ENCODE data around the gene GALNT14.
"Not testable (repeated sequence)": the region's sequence is repeated elsewhere in the genome, so short reads cannot be mapped to it uniquely, and the experiment has no call there.

The GALNT14 gene

GRCh38 chr2:30938196-30938595 lies 200.0 kb downstream of the GALNT14 start:
- DNase-seq (ENCODE audit: low read depth): no peak

- no peak for DNase-seq (ENCODE audit: low read depth)
Observed at GRCh38 chr2:30936977-30937376, 201.3 kb downstream of the GALNT14 start.

GRCh38 chr2:30935795-30936194 lies 202.4 kb downstream of the GALNT14 start:
- DNase-seq (ENCODE audit: low read depth): no peak

GRCh38 chr2:30934066-30934465 lies 204.2 kb downstream of the GALNT14 start:
- DNase-seq (ENCODE audit: low read depth): no peak

- no peak for DNase-seq (ENCODE audit: low read depth)
Observed at GRCh38 chr2:30933496-30933895, 204.7 kb downstream of the GALNT14 start.

GRCh38 chr2:30932870-30933269 lies 205.4 kb downstream of the GALNT14 start:
- no peak for DNase-seq (ENCODE audit: low read depth)

- no peak for DNase-seq (ENCODE audit: low read depth)
Observed at GRCh38 chr2:30931841-30932407, 206.3 kb downstream of the GALNT14 start.

- no peak for DNase-seq (ENCODE audit: low read depth)
Observed at GRCh38 chr2:30930716-30931115, 207.5 kb downstream of the GALNT14 start.

- no peak for DNase-seq (ENCODE audit: low read depth)
Observed at GRCh38 chr2:30927465-30928075, 210.7 kb downstream of the GALNT14 start.

- DNase-seq (ENCODE audit: low read depth): no peak
Observed at GRCh38 chr2:30926606-30927005, 211.6 kb downstream of the GALNT14 start.

- DNase-seq (ENCODE audit: low read depth): no peak
Observed at GRCh38 chr2:30923623-30924022, 214.6 kb downstream of the GALNT14 start.

- DNase-seq (ENCODE audit: low read depth): no peak
Observed at GRCh38 chr2:30920511-30920910, 217.7 kb downstream of the GALNT14 start.

- DNase-seq (ENCODE audit: low read depth): no peak
Observed at GRCh38 chr2:30915486-30915885, 222.8 kb downstream of the GALNT14 start.

- DNase-seq (ENCODE audit: low read depth): no peak
Observed at GRCh38 chr2:30914456-30914855, 223.8 kb downstream of the GALNT14 start.

- DNase-seq (ENCODE audit: low read depth): no peak
Observed at GRCh38 chr2:30912056-30912455, 226.2 kb downstream of the GALNT14 start.

GRCh38 chr2:30911327-30911726 lies 226.9 kb downstream of the GALNT14 start:
- no peak for DNase-seq (ENCODE audit: low read depth)

GRCh38 chr2:30910686-30911085 lies 227.6 kb downstream of the GALNT14 start:
- no peak for DNase-seq (ENCODE audit: low read depth)

GRCh38 chr2:30904437-30904836 lies 233.8 kb downstream of the GALNT14 start:
- DNase-seq (ENCODE audit: low read depth): not testable (repeated sequence)

- no peak for DNase-seq (ENCODE audit: low read depth)
Observed at GRCh38 chr2:30903326-30903725, 234.9 kb downstream of the GALNT14 start.

GRCh38 chr2:30900381-30900780 lies 237.9 kb downstream of the GALNT14 start:
- no peak for DNase-seq (ENCODE audit: low read depth)

- no peak for DNase-seq (ENCODE audit: low read depth)
Observed at GRCh38 chr2:30899516-30900054, 238.7 kb downstream of the GALNT14 start.

- no peak for DNase-seq (ENCODE audit: low read depth)
Observed at GRCh38 chr2:30897539-30897938, 240.7 kb downstream of the GALNT14 start.

GRCh38 chr2:30894498-30895119 lies 243.6 kb downstream of the GALNT14 start:
- no peak for DNase-seq (ENCODE audit: low read depth)
